ENCODE measurements around the gene ZKSCAN7.
"Not testable (repeated sequence)": the region's sequence is repeated elsewhere in the genome, so short reads cannot be mapped to it uniquely, and the experiment has no call there.

ZKSCAN7 gene

DNA sequence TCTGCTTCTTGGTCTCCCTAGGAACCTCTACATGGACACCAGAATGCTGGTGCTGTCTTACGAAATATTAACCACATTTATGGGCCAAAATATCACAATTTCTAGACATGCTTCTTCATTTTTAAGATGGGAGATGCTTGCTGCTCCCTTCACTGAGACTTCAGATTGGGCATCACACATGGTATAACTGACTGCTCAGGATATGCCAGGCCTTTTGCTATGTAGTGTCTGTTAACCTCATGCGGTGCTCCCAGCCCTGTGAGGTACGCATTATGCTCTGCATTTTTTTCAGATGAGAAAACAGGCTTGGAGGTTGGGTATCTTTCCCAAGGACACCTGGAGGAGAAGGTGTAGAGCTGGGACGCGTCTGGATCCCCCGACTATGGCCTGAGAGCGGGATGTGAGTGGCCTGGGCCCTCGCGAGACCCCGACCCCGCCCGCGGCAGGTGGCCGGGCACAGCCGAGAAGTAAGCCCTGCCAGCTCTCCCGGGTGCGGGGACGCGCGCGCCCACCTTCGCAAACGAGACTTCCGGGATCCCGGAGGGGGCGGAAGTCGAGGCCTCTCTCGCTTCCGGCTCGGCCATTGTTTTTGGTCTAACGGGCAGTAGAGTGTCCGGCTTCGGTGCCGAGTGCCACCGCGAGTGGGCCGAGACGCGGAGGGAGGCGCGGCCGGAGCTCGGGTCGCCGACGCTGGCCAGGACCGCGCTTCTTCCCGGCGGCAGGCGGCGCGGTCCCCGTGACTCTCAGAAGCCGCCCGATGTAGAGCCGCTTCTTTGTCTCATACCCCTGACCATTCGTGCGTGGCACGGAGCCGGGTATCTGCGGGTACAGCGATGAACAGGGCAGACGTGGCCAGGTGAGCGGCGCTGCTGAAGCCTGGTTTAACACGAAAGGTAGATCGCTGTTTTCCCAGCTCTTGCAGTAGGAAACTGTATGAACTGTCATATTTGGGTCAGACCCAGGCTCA, at the start of gene ZKSCAN7:
ZKSCAN7 (plus strand) TSS at position 568 of the 967 bp plus-strand sequence. CDS start 1,855 bp downstream, outside the sequence.
- Mint-ChIP-seq H3K4me3 (peak within 1 kb of the TSS; percentile 82), H3K4me1 (ENCODE audit: low read depth) (peaks cover 38% of the 10 kb centered on the region), H3K36me3 (peaks cover 19% of the 10 kb centered on the region), H3K27ac (peak within 1 kb of the TSS; percentile 85), H3K27me3 (peaks cover 2% of the 10 kb centered on the region), H3K9me3 (ENCODE audit: low read depth) (peaks cover 4% of the 10 kb centered on the region)

DNA sequence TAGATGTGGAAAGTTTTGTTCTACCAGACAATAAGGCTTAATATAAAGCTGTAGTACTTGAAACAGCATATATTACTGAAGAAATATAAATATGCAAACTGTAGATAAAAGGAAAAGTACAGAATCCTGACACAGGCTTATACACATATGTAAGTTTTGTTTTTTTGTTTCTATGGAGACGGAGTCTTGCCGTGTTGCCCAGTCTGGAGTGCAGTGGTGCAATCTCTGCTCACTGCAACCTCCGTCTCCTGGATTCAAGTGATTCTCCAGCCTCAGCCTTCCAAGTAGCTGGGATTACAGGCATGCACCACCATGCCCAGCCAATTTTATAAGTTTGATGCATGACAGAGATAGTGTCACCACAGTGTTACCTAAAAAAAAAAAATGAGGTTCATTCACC, 48.4 kb upstream of the ZKSCAN7 start:
- peak overlapping the region; percentile 4 for H3K4me3 Mint-ChIP-seq
- peaks cover 37% of the 10 kb centered on the region for H3K36me3 Mint-ChIP-seq
- peaks cover 30% of the 10 kb centered on the region for H3K4me1 Mint-ChIP-seq (ENCODE audit: low read depth)
- H3K9me3 Mint-ChIP-seq (ENCODE audit: low read depth): peaks cover 18% of the 10 kb centered on the region
- H3K27me3 Mint-ChIP-seq: no peaks in the 10 kb centered on the region
- no peak overlapping the region for H3K27ac Mint-ChIP-seq

DNA sequence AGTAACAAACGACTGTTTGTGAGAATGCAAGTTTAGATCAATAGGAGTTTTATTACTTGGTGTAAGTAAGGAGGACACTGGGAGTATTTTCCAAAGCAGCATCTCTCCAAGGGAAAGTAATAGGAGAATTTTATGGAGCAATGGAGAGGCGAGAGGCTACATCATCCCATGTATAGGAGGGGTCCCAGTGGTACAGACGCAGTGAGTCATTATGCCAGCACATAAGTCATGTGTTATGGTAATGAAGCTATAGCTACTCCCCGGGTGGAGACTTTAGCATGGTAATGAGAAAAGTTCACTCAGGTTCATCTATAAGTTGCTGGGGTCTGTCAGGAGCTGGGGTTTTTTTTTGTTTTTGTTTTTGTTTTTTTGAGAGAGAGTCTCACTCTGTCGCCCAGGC, 48.0 kb upstream of the ZKSCAN7 start:
- no peak overlapping the region for H3K27ac Mint-ChIP-seq
- peaks cover 18% of the 10 kb centered on the region for H3K9me3 Mint-ChIP-seq (ENCODE audit: low read depth)
- H3K36me3 Mint-ChIP-seq: peaks cover 33% of the 10 kb centered on the region
- H3K4me1 Mint-ChIP-seq (ENCODE audit: low read depth): peaks cover 34% of the 10 kb centered on the region
- no peaks in the 10 kb centered on the region for H3K27me3 Mint-ChIP-seq
- peak overlapping the region; percentile 4 for H3K4me3 Mint-ChIP-seq

DNA sequence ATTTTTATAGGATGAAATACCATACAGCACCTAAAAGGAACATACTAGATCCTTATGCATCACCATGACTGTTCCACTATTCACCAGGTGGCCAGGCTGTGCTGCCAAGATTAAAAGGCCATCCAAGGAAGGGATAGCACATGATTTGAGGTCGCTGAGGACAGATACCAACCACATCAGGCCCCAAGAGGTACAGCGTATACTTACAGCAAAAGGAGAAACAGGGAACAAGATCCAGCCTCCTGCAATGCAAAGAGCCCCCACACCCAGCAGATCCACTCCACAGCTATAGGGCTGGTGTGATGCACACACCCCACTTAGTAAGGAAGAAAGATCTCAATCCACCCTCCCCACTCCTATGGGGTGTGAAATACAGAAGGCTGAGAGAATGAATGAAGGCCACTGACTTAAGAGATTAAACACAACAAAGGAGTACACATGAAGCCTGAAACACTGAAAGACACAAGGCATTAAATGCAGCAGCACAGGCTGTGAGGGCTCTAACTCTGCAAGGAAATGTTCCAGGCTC, 45.5 kb upstream of the ZKSCAN7 start:
- Mint-ChIP-seq H3K4me1 (ENCODE audit: low read depth) (peaks cover 37% of the 10 kb centered on the region), H3K36me3 (peaks cover 18% of the 10 kb centered on the region), H3K4me3 (peak overlapping the region; percentile 94), H3K9me3 (ENCODE audit: low read depth) (peaks cover 12% of the 10 kb centered on the region), H3K27me3 (no peaks in the 10 kb centered on the region), H3K27ac (peak overlapping the region; percentile 94)

DNA sequence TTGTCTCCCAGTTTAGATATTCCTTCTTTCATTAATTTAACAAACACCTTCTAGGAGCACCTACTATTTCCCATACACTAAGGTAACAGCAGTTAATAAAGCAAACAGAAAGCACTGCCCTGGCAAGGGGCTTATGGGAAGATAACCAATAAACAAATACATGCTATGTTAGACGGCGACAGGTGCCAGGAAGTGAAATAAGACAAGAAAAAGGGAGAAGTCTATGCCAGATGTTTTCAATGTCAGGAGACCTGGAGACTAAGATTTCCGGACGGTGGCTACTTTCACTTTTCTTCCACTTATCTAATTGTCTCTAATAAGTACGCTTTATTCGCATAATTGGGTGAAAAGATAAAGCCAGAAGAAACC, 45.0 kb upstream of the ZKSCAN7 start:
- Mint-ChIP-seq H3K4me1 (ENCODE audit: low read depth) (peaks cover 37% of the 10 kb centered on the region), H3K27ac (peak overlapping the region; percentile 94), H3K27me3 (no peaks in the 10 kb centered on the region), H3K36me3 (peaks cover 18% of the 10 kb centered on the region), H3K9me3 (ENCODE audit: low read depth) (peaks cover 12% of the 10 kb centered on the region), H3K4me3 (peak overlapping the region; percentile 94)

DNA sequence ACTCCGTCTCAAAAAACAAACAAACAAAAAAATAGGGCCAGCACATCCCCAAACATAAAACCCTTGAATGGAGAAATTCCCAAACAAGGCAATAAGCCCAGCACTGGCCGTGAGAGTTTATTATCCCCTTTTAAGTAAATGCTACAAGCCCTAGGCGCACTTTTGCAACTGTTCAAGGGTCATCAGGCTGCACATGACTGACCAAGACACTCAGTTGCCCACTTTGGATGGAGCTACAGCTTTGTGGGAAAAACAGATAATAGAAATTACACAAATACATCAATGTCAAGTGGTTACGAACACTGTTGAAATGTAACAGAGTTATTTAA, 43.8 kb upstream of the ZKSCAN7 start:
- peak overlapping the region; percentile 94 for H3K4me3 Mint-ChIP-seq
- no peaks in the 10 kb centered on the region for H3K27me3 Mint-ChIP-seq
- peaks cover 6% of the 10 kb centered on the region for H3K9me3 Mint-ChIP-seq (ENCODE audit: low read depth)
- peak overlapping the region; percentile 94 for H3K27ac Mint-ChIP-seq
- H3K36me3 Mint-ChIP-seq: peaks cover 7% of the 10 kb centered on the region
- peaks cover 37% of the 10 kb centered on the region for H3K4me1 Mint-ChIP-seq (ENCODE audit: low read depth)

DNA sequence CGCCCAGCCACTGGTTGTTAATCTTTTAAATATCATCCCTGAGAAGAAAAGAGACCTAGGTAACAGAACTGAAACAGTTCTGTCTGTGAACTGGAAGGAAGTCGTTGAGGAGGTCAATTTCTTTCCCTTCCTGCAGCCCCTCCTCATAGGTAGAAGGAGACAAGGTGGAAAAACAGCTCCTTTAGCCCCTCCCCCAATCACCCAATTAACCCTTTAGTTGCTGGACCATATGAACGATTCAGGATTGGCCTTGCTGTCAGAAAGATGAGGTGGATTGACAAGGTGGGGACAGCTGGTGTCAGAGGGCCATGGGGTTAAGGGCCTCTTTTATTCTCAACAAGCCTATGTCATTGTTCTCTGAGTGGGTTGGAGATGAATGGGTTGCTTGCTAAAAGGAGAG, 41.5 kb upstream of the ZKSCAN7 start:
- no peak overlapping the region for H3K27ac Mint-ChIP-seq
- H3K9me3 Mint-ChIP-seq (ENCODE audit: low read depth): no peaks in the 10 kb centered on the region
- H3K4me3 Mint-ChIP-seq: no peak overlapping the region
- no peaks in the 10 kb centered on the region for H3K27me3 Mint-ChIP-seq
- peaks cover 30% of the 10 kb centered on the region for H3K4me1 Mint-ChIP-seq (ENCODE audit: low read depth)
- no peaks in the 10 kb centered on the region for H3K36me3 Mint-ChIP-seq

DNA sequence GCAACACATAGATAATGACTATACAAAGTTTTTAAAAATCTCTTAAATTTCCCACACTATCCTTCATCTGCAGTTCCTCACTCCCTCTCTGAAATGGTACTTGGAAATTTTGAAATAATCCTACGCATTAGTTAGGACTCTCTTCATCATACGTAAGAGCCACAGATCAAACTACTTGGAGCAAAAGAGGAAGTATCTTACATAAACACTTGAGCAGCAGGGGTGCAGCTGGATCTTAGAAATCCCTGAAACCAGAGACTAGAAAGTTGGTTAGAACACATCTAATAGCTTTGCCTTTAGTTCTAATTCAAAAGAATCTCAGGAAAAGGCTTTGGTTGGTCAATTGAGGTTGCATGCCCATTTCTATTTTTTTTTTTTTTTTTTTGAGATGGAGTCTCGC, 38.8 kb upstream of the ZKSCAN7 start:
- Mint-ChIP-seq H3K36me3 (no peaks in the 10 kb centered on the region), H3K27me3 (peaks cover 2% of the 10 kb centered on the region), H3K4me3 (no peak overlapping the region), H3K9me3 (ENCODE audit: low read depth) (no peaks in the 10 kb centered on the region), H3K27ac (no peak overlapping the region), H3K4me1 (ENCODE audit: low read depth) (peaks cover 17% of the 10 kb centered on the region)

DNA sequence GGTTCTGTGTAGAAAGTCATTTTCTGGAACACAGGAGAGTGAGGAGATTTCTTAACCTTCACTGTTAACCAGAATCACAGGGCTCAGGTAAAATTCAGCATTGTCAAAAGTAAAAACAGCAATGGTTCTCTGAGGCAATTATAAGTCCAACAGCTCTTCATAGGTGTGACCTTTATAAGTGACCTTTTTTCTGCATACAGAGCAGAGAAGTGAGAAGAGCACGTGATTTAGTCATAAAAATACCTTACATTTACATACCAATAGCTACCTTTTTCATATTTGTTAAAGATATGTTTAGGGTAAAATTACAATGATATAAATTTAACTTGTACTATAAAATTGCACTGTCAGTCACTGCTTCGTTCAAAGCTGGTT, 36.2 kb upstream of the ZKSCAN7 start:
- Mint-ChIP-seq H3K4me1 (ENCODE audit: low read depth) (peaks cover 8% of the 10 kb centered on the region), H3K27me3 (peaks cover 7% of the 10 kb centered on the region), H3K9me3 (ENCODE audit: low read depth) (no peaks in the 10 kb centered on the region), H3K36me3 (no peaks in the 10 kb centered on the region), H3K4me3 (no peak overlapping the region), H3K27ac (no peak overlapping the region)

DNA sequence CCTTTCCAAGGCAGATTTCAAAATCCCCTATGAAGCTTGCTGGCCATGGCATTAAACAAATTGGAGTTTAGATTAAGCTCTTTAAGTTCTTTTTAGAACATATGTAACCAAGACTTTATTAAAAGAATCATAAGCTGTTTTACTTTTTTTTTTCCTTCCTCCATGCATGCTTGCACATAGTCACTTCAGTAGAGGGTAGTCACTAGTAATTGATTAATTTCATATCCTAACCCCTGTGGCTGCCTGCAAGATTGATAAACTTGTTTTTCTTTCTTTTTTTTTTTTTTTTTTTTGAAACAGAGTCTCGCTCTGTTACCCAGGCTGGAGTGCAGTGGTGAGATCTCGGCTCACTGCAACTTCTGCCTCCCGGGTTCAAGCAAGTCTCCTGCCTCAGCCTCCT, 33.3 kb upstream of the ZKSCAN7 start:
- Mint-ChIP-seq H3K4me3 (no peak overlapping the region), H3K4me1 (ENCODE audit: low read depth) (peaks cover 8% of the 10 kb centered on the region), H3K36me3 (no peaks in the 10 kb centered on the region), H3K27me3 (peaks cover 17% of the 10 kb centered on the region), H3K27ac (no peak overlapping the region), H3K9me3 (ENCODE audit: low read depth) (no peaks in the 10 kb centered on the region)

DNA sequence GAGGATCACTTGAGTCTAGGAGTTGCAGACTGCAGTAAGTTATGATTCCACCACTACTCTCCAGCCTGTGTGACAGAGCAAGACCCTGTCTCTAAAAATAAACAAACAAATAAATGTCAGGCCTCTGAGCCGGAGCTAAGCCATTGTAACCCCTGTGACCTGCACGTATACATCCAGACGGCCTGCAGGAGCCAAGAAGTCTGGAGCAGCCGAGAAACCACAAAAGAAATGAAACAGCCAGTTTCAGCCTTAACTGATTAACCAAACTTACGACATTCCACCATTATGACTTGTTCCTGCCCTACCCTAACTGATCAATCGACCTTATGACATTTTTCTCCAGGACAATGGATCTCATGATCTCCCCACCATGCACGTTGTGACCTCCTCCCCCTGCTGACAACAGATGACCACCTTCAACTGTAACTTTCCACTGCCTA, 32.5 kb upstream of the ZKSCAN7 start:
- peaks cover 17% of the 10 kb centered on the region for H3K27me3 Mint-ChIP-seq
- H3K9me3 Mint-ChIP-seq (ENCODE audit: low read depth): no peaks in the 10 kb centered on the region
- peaks cover 8% of the 10 kb centered on the region for H3K4me1 Mint-ChIP-seq (ENCODE audit: low read depth)
- H3K36me3 Mint-ChIP-seq: no peaks in the 10 kb centered on the region
- H3K27ac Mint-ChIP-seq: no peak overlapping the region
- no peak overlapping the region for H3K4me3 Mint-ChIP-seq

DNA sequence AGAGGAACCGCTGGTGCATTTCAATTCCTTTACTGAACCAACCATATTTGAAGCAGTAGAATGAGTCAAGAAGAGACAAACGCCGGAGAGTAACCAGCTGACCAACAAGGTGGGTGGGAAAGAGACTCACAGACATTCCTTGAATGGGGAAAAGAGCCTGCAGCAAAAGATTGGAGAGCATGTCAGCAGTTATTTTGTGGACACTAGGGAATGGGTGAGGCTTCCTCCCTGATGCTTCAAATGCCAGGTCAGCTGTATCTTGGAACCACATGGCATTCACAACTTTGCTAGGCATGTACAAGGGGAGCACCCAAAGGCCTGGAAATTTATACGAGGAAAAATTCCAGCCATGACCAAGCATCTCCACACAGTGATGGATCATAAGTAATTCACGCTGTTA, 29.9 kb upstream of the ZKSCAN7 start:
- Mint-ChIP-seq H3K4me1 (ENCODE audit: low read depth) (no peaks in the 10 kb centered on the region), H3K4me3 (no peak overlapping the region), H3K27ac (no peak overlapping the region), H3K27me3 (peaks cover 15% of the 10 kb centered on the region), H3K36me3 (no peaks in the 10 kb centered on the region), H3K9me3 (ENCODE audit: low read depth) (no peaks in the 10 kb centered on the region)

DNA sequence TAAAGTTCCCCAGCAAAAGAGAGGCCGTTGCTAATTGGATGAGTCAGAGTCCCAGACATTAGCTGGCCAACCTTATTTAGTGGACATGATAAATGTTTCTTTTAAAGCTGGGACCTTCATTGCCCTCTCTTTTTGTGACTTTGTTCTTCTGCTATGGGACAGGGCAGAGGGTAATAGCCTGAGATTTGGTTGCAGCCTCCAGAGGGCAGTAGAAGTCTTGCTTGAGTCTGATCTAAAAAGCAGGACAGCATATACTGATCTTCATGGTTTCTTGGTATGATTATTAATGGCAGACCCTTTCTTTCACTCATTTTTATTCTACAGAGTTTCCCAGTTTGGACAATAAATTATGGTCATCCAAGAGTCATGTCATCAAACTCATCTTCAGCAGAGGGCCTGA, 25.1 kb upstream of the ZKSCAN7 start:
- H3K4me3 Mint-ChIP-seq: no peak overlapping the region
- no peaks in the 10 kb centered on the region for H3K9me3 Mint-ChIP-seq (ENCODE audit: low read depth)
- no peaks in the 10 kb centered on the region for H3K4me1 Mint-ChIP-seq (ENCODE audit: low read depth)
- H3K27ac Mint-ChIP-seq: no peak overlapping the region
- H3K36me3 Mint-ChIP-seq: no peaks in the 10 kb centered on the region
- peaks cover 8% of the 10 kb centered on the region for H3K27me3 Mint-ChIP-seq

DNA sequence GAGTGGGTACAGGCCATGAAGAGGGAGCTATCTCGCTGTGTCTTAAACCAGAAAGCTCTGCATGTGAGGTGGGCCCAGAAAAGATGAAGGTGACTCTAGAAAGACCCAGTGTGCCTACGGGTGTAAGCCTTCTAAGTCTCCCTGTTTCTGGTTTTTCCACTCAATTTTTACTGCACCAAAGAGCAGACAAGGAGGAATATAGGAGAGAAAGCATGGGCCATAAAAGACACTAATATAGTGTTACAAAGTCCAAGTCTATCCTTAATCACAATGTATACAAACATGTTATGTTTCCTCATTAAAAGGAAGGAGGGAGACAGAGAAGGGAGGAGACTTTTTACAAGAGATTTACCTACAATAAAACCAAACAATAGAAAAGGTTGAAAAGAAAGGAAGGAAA, 24.1 kb upstream of the ZKSCAN7 start:
- Mint-ChIP-seq H3K36me3 (no peaks in the 10 kb centered on the region), H3K27me3 (peaks cover 13% of the 10 kb centered on the region), H3K4me1 (ENCODE audit: low read depth) (no peaks in the 10 kb centered on the region), H3K9me3 (ENCODE audit: low read depth) (no peaks in the 10 kb centered on the region), H3K4me3 (no peak overlapping the region), H3K27ac (no peak overlapping the region)

DNA sequence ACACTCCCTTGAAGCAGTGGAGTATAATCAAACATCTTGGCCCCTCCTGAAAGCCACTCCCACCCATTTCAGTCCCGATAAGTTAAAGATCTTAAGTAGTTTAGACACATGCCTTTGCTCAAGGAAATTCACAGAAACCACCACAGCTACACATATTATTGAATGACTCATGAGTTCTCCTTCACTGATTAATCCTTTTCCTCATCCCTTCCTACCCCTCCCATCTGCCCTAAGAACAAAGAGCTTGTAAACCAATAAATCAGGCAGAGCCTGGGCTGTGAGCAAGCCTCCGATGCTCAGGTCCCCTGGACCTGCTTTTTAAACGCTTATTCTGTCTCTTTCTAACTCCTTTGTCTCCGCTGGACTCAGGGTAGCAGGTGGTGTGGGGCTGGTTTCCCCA, 20.3 kb upstream of the ZKSCAN7 start:
- not testable (repeated sequence) for H3K4me3 Mint-ChIP-seq; H3K9me3 Mint-ChIP-seq (ENCODE audit: low read depth); H3K27ac Mint-ChIP-seq; H3K36me3 Mint-ChIP-seq; H3K4me1 Mint-ChIP-seq (ENCODE audit: low read depth)
- peaks cover 25% of the 10 kb centered on the region for H3K27me3 Mint-ChIP-seq

DNA sequence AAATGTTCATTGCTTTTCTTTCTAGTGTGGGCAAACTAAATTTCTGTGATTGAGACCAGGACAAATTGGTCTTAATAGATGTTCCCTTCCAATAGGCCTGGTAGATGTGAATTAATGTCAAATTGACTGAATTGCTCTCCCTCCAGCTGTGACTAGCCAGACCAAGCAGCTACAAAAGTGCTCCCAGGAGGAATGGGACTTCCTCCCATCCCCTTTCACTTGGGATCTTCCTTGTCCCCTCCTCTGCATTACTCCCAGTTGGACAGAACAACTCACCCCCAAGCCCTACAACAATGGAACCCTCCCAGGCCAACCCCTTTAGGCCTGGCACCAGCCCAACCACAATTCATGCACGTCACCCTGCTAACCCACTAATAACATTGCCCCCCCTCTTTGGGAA, 19.6 kb upstream of the ZKSCAN7 start:
- Mint-ChIP-seq H3K36me3 (no peaks in the 10 kb centered on the region), H3K27me3 (peaks cover 25% of the 10 kb centered on the region), H3K27ac (no peak overlapping the region), H3K4me3 (no peak overlapping the region), H3K4me1 (ENCODE audit: low read depth) (no peaks in the 10 kb centered on the region), H3K9me3 (ENCODE audit: low read depth) (no peaks in the 10 kb centered on the region)
